ENCODE data around the gene AKAP8.

DNA sequence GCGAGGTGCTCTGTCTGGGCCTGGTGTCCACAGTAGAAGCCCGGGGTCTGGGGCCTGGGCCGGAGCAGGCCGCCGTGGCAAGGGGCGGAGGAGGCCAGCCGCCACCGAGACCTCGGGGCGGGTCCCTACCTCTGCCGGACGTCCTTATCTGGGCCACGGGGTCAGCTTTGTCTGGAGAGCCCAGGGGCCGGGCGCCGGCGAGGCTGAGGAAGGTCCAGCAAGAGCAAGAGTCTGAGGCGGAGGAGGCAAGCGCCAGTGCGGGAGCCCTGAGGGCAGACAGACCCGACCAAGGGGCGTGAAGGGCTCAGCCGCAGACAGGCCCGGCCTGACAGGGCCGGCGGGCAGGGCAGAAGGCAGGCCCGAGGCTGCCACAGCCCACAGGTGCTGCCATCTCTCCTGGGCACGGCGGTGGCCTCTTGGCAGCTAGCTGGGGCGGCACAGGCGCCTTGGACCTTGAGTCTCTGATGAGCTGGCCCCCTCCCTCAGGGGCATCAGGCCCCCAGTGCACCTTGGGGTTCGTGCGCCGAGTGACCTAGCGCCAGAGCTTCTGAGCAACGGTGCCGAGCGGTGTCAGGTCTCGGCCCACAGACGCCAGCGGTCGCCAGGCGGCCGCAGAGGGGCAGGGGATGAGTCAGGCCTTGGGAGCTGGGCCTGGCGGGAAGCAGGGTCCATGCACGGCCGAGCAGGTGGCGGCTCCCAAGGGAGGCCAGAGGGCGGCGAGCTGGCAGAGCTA is 19.1 kb upstream of the AKAP8 start:
- TF ChIP-seq, protein P1, sequence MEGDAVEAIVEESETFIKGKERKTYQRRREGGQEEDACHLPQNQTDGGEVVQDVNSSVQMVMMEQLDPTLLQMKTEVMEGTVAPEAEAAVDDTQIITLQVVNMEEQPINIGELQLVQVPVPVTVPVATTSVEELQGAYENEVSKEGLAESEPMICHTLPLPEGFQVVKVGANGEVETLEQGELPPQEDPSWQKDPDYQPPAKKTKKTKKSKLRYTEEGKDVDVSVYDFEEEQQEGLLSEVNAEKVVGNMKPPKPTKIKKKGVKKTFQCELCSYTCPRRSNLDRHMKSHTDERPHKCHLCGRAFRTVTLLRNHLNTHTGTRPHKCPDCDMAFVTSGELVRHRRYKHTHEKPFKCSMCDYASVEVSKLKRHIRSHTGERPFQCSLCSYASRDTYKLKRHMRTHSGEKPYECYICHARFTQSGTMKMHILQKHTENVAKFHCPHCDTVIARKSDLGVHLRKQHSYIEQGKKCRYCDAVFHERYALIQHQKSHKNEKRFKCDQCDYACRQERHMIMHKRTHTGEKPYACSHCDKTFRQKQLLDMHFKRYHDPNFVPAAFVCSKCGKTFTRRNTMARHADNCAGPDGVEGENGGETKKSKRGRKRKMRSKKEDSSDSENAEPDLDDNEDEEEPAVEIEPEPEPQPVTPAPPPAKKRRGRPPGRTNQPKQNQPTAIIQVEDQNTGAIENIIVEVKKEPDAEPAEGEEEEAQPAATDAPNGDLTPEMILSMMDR (IDR thresholded peaks at IDR 0.05) = peak in 2 of 6 experiments; percentile 19 to 28
- no peak for TF ChIP-seq POLR2A (IDR thresholded peaks at IDR 0.05)
